Central memory CD4-positive, alpha-beta T cell (primary cell): ENCODE results near the gene LRRC4B.

Source experiments
- DNase-seq: peaks from one replicate; pipeline ENCODE4 v3.0.0; 2022

LRRC4B gene

GRCh38 chr19:50573741-50574461 lies 5.7 kb upstream of the LRRC4B start:
- no peak for DNase-seq

- no peak for DNase-seq
Measured at GRCh38 chr19:50570997-50571396, 2.8 kb upstream of the LRRC4B start.

DNA sequence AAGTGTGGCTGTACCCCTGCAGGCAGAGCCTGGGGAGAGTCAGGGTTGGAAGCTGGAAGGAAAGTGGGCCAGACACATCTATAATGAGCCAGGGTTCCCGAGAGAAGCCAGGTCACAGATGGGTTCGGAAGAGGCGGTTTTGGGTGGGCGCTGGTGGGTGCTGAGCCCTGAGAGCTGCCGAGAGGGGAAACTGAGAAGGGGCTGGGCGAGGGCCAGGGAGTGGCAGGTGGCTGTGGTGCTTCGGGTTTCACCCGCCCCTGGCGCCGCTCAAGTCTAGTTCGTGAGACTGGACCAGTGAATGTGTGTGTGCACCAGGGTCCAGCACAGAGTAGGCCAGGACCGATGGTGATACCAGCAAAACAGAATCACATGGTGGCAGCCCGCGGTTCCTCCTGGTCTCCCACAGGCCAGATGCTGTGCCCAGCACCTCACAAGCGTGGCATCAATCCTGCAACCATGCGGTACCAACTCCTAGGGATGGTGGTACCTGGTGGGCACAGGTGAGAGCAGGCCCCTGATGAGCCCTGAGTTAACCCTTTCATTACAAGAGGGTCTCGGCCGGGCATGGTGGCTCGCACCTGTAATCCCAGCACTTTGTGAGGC lies 1.8 kb upstream of the LRRC4B start:
- no peak for DNase-seq

GRCh38 chr19:50568728-50569698 lies 778 bp upstream of the LRRC4B start:
- no peak for DNase-seq

DNA sequence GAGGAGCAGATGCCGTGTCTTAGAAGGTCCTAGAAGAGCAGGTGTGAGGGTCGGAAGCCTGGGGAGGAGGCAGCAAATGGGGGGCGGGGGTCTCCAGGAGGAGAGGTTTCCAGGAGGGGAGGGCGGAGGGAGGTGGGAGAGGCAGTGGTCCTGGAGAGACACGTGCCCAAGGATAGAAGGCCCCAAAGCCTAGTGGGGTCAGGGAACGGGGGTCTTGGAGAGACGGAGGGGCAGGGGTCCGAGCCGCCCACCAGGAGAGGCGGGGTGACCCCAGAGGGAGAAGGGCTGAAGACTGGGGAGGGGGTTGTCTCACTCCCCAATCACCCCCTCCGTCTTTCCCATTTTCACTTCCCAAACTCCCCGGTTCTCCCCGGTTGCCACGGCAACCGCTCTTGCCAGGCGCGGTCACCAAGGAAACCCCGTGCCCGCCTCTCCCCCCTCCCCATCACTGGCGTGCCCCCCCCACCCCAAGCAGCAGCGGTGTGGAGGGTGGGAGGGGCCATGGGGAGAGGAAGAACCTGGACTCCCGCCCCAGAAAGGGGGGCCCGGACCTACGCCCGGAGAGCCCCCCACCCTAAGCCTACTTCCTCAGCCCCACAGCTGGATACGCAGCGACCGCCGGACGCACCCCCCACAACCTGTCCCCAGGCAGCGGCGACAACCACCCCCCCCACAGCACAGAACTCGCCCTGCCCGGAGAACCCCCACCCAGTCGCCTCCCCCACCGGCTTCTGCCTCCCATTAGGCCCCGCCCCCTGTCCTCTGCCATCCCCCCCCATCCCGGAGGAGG lies 988 bp downstream of the LRRC4B start:
- DNase-seq = no peak

GRCh38 chr19:50565984-50566903 lies 2.0 kb downstream of the LRRC4B start:
- no peak for DNase-seq

- no peak for DNase-seq
Measured at GRCh38 chr19:50564229-50565105, 3.8 kb downstream of the LRRC4B start.

DNA sequence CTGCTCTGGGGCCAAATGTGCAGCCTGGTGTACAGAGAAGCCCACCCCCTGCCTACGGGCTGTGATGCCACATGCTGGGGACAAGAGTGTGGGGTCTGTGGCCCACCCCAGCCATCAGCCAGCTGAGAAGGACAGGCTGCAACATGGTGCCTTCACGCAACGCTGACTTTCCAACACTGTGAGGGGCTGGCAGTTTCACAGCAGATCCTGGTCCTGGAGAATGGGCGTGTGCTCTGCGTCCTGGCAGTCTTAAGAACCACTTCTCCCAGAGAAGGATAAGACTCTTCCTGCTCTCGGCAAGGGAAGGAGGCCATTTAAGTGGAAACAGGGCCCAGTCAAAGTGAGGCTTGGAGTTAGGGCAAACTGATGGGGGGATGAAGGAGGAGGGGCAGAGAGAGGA lies 4.6 kb downstream of the LRRC4B start:
- no peak for DNase-seq

- no peak for DNase-seq
Measured at GRCh38 chr19:50562996-50563395, 5.2 kb downstream of the LRRC4B start.

GRCh38 chr19:50562329-50562728 lies 5.9 kb downstream of the LRRC4B start:
- no peak for DNase-seq

- DNase-seq = no peak
Measured at GRCh38 chr19:50559636-50560035, 8.6 kb downstream of the LRRC4B start.

GRCh38 chr19:50558449-50558848 lies 9.8 kb downstream of the LRRC4B start:
- no peak for DNase-seq

DNA sequence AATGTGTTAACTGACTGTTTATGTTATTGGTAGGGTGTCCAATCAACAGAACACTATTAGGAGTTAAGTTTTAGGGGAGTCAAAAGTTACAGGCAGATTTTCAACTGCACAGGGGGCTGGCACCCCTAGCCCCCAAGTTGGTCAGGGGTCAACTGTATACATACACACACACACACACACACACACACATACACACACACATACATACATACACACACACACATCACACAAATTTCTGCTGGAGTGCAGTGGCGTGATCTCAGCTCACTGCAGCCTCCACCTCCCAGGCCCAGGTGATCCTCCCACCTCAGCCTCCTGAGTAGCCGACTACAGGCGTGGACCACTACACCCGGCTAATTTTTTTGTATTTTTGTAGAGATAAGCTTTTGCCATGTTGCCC lies 10.2 kb downstream of the LRRC4B start:
- no peak for DNase-seq

- DNase-seq = no peak
Measured at GRCh38 chr19:50557009-50557613, 11.1 kb downstream of the LRRC4B start.

DNA sequence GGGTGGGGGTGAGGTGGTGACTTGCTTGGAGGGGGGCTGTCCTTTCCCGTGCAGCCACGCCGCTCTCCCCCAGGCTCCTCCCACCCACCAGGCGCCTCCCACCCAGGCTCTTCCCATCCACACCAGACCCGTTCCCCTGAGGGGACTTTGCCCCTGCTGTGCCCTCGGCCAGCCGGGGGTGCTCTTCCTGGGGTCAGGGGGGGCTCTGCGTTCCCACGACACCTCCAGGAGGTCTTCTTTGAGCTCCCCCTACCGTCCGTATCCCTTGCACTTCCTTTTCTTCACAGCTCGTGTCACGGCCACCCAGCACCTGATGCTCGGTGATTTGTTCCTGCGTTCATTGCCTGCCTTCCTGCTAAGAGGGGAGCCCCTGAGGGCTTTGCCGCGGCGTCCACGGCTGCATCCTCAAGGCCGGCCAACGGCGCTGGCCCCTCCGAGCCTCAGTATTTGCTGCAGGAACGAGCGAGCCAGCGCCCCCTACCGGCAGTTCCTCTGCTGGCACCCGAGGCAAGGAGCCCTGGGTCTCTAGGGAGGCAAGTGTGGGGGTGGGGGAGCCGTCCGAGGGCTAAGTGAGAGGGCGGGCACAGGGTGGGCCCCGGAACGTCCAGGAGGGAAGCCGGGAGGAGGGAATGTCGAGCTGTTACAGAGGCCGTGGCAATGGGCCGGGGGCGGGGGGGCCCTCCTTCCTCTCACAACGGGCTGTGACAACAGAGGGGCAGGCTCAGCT lies 11.8 kb downstream of the LRRC4B start:
- peak; percentile 52 for DNase-seq

GRCh38 chr19:50555450-50556281 lies 12.6 kb downstream of the LRRC4B start:
- DNase-seq = no peak

- DNase-seq = no peak
Measured at GRCh38 chr19:50555033-50555432, 13.2 kb downstream of the LRRC4B start.

- no peak for DNase-seq
Measured at GRCh38 chr19:50554212-50554611, 14.0 kb downstream of the LRRC4B start.
